Measurements from ENCODE around the gene ZG16B. TPM values are rescaled to one million over a fixed set of nuclear protein-coding genes. Genes with fewer than 3 reads are reported as not detected.

The ZG16B gene
- total and polyA plus RNA-seq, 10 donors = 0.73 to 3.8 (median 1.5) TPM; not detected in 1

GRCh38 chr16:2827831-2828520 is 2.1 kb upstream of the ZG16B start:
- Histone ChIP-seq H3K4me1 (peaks cover 0 to 30% (median 10%) of the 10 kb centered on the region in 6 donors), H3K36me3 (no peaks in the 10 kb centered on the region), H3K27ac (no peak overlapping the region), H3K9me3 (no peaks in the 10 kb centered on the region), H3K4me3 (no peak overlapping the region), H3K27me3 (replicated peaks in 1 of 7) (peaks cover 0 to 54% (median 0%) of the 10 kb centered on the region in 7 donors)
- intact Hi-C loops (cut with DNase I; ENCODE audit: low total_unique reads) = no loop called here
- peak; percentile 51 for DNase-seq
- no peak for TF ChIP-seq CTCF (IDR thresholded peaks at IDR 0.05 in 8 of 11, conservative IDR thresholded peaks at IDR 0.05 in 3 of 11)
- TF ChIP-seq POLR2AphosphoS5 (IDR thresholded peaks at IDR 0.05) = no peak
- no peak for TF ChIP-seq POLR2A (IDR thresholded peaks at IDR 0.05)
- 81 to 89% (median 86%) methylated on average over 10 to 14 of the region's 14 CpGs for WGBS, 5 donors

GRCh38 chr16:2828521-2828840 is 1.6 kb upstream of the ZG16B start:
- no peak overlapping the region for H3K4me3 ChIP-seq
- H3K4me1 ChIP-seq = peaks cover 0 to 30% (median 10%) of the 10 kb centered on the region in 6 donors
- no peak overlapping the region for H3K27ac ChIP-seq
- TF ChIP-seq CTCF (IDR thresholded peaks at IDR 0.05 in 8 of 11, conservative IDR thresholded peaks at IDR 0.05 in 3 of 11) (no peak), POLR2A (IDR thresholded peaks at IDR 0.05) (no peak), POLR2AphosphoS5 (IDR thresholded peaks at IDR 0.05) (no peak)
- no peaks in the 10 kb centered on the region for H3K9me3 ChIP-seq
- WGBS, 5 donors = 85 to 95% (median 95%) methylated on average over 8 of the region's 8 CpGs
- no peak for DNase-seq
- intact Hi-C loops (cut with DNase I; ENCODE audit: low total_unique reads) = no loop called here
- no peaks in the 10 kb centered on the region for H3K36me3 ChIP-seq
- peaks cover 0 to 54% (median 0%) of the 10 kb centered on the region in 7 donors for H3K27me3 ChIP-seq (replicated peaks in 1 of 7)

GRCh38 chr16:2828876-2829430 is 1.1 kb upstream of the ZG16B start:
- intact Hi-C loops (cut with DNase I; ENCODE audit: low total_unique reads) = no loop called here
- Histone ChIP-seq H3K4me3 (no peak overlapping the region), H3K27me3 (replicated peaks in 1 of 7) (peaks cover 0 to 54% (median 0%) of the 10 kb centered on the region in 7 donors), H3K27ac (no peak overlapping the region), H3K9me3 (no peaks in the 10 kb centered on the region), H3K36me3 (no peaks in the 10 kb centered on the region), H3K4me1 (peaks cover 0 to 30% (median 10%) of the 10 kb centered on the region in 6 donors)
- TF ChIP-seq POLR2A (IDR thresholded peaks at IDR 0.05) = no peak
- TF ChIP-seq CTCF (IDR thresholded peaks at IDR 0.05 in 8 of 11, conservative IDR thresholded peaks at IDR 0.05 in 3 of 11) = no peak
- TF ChIP-seq POLR2AphosphoS5 (IDR thresholded peaks at IDR 0.05) = no peak
- DNase-seq = peak; percentile 42
- WGBS, 5 donors = 85 to 92% (median 89%) methylated on average over 11 to 17 of the region's 17 CpGs

- Histone ChIP-seq H3K27me3 (replicated peaks in 1 of 7) (peaks cover 0 to 57% (median 0%) of the 10 kb centered on the region in 7 donors), H3K27ac (peak overlapping the region in 3 of 8 donors; percentile 36 to 66 (median 61)), H3K4me1 (peaks cover 0 to 30% (median 10%) of the 10 kb centered on the region in 6 donors), H3K36me3 (no peaks in the 10 kb centered on the region), H3K9me3 (no peaks in the 10 kb centered on the region), H3K4me3 (peak overlapping the region in 1 of 8 donors; percentile 17)
- TF ChIP-seq POLR2AphosphoS5 (IDR thresholded peaks at IDR 0.05) (no peak), CTCF (IDR thresholded peaks at IDR 0.05 in 8 of 11, conservative IDR thresholded peaks at IDR 0.05 in 3 of 11) (no peak), POLR2A (IDR thresholded peaks at IDR 0.05) (no peak)
- DNase-seq = no peak
- intact Hi-C loops (cut with DNase I; ENCODE audit: low total_unique reads) = no loop called here
- WGBS, 5 donors = 54 to 78% (median 61%) methylated on average over 5 of the region's 5 CpGs
Measured at GRCh38 chr16:2830355-2830695, 222 bp downstream of the ZG16B start.

Data from spleen (tissue), 11 donors.